CD14-positive monocyte (primary cell): ENCODE measurements around the gene SLC25A26. TPM values are rescaled to one million over a fixed set of nuclear protein-coding genes. Genes with fewer than 3 reads are reported as not detected.

ENCODE experiments used
- DNase-seq, 3 donors: peaks; one replicate each; pipeline ENCODE4 v3.0.0-alpha.2; 2011 to 2022
- H2AFZ ChIP-seq: 2 replicates; pipeline ENCODE4 v1.6.0; 2012; ENCODE audit warnings: mild to moderate bottlenecking, low read depth, low read length, inconsistent platforms; ENCODE audit not compliant: insufficient read depth, poor library complexity, severe bottlenecking
- H3K27ac ChIP-seq, 2 donors: 1 replicate in 1 of 2; 2 replicates in 1 of 2; pipeline ENCODE4 v1.5.1; 2012 to 2013; ENCODE audit warnings: low read length in 2 of 2, control low read depth in 1 of 2, inconsistent platforms in 1 of 2, low read depth in 1 of 2, mild to moderate bottlenecking in 1 of 2
- H3K27me3 ChIP-seq, 2 donors: one replicate each; pipeline versions ENCODE4 v1.6.0 to v1.6.1; 2011 to 2013; ENCODE audit warnings: low read length in 2 of 2; ENCODE audit not compliant: control insufficient read depth in 2 of 2, insufficient read depth in 2 of 2
- H3K36me3 ChIP-seq, 2 donors: replicated peaks in 1 of 2; 1 replicate in 1 of 2; 2 replicates in 1 of 2; pipeline versions ENCODE4 v1.5.1 to v1.6.1; 2012 to 2013; ENCODE audit warnings: low read length in 2 of 2, control low read depth in 1 of 2, inconsistent platforms in 1 of 2, mild to moderate bottlenecking in 1 of 2; ENCODE audit not compliant: insufficient read depth in 2 of 2, control insufficient read depth in 1 of 2
- H3K4me1 ChIP-seq, 2 donors: 1 replicate in 1 of 2; 2 replicates in 1 of 2; pipeline versions ENCODE4 v1.5.1 to v1.6.1; 2012 to 2013; ENCODE audit warnings: low read length in 2 of 2, control low read depth in 1 of 2, inconsistent platforms in 1 of 2, mild to moderate bottlenecking in 1 of 2, moderate library complexity in 1 of 2; ENCODE audit not compliant: insufficient read depth in 2 of 2, control insufficient read depth in 1 of 2
- H3K4me2 ChIP-seq: replicated peaks from 2 replicates; pipeline ENCODE3; 2012; ENCODE audit warnings: low read length, moderate library complexity, mild to moderate bottlenecking; ENCODE audit not compliant: poor library complexity, severe bottlenecking; ENCODE audit errors: extremely low read depth
- H3K4me3 ChIP-seq, 3 experiments: fragments of 200-600 bp in 1 of 3; sonication (generic) in 1 of 3; replicated peaks in 1 of 3; 1 replicate in 2 of 3; 2 replicates in 1 of 3; pipeline ENCODE4 v1.5.1; 2011 to 2013; ENCODE audit warnings: low read length in 3 of 3, mild to moderate bottlenecking in 3 of 3, control low read depth in 2 of 3, low read depth in 2 of 3, inconsistent platforms in 1 of 3, moderate library complexity in 1 of 3
- H3K79me2 ChIP-seq: 2 replicates; pipeline ENCODE4 v1.6.0; 2012; ENCODE audit warnings: mild to moderate bottlenecking, control low read depth, inconsistent platforms, low read length, moderate library complexity; ENCODE audit not compliant: insufficient read depth
- H3K9ac ChIP-seq: 2 replicates; pipeline ENCODE4 v1.6.0; 2017; ENCODE audit warnings: low read length, mild to moderate bottlenecking; ENCODE audit not compliant: insufficient read depth, poor library complexity, severe bottlenecking
- H3K9me3 ChIP-seq, 2 donors: replicated peaks in 1 of 2; 1 replicate in 1 of 2; 2 replicates in 1 of 2; pipeline versions ENCODE4 v1.5.1 to v1.6.1; 2012 to 2013; ENCODE audit warnings: low read length in 2 of 2, control low read depth in 1 of 2; ENCODE audit not compliant: control insufficient read depth in 1 of 2, insufficient read depth in 1 of 2
- H4K20me1 ChIP-seq: 2 replicates; pipeline ENCODE4 v1.6.0; 2012; ENCODE audit warnings: mild to moderate bottlenecking, low read length, control low read depth, moderate library complexity; ENCODE audit not compliant: insufficient read depth
- H3K27ac Mint-ChIP-seq, 7 donors: one replicate each; pipeline ENCODE4 v1.8.0; 2020; ENCODE audit warnings: mild to moderate bottlenecking in 7 of 7, mixed read lengths in 7 of 7, moderate library complexity in 6 of 7, inconsistent platforms in 2 of 7
- H3K27me3 Mint-ChIP-seq, 3 donors: one replicate each; pipeline ENCODE4 v1.8.0; 2021 to 2022; ENCODE audit warnings: low read depth in 3 of 3, mild to moderate bottlenecking in 3 of 3, mixed read lengths in 3 of 3, moderate library complexity in 3 of 3, inconsistent platforms in 1 of 3
- H3K36me3 Mint-ChIP-seq, 2 donors: one replicate each; pipeline ENCODE4 v1.8.0; 2020; ENCODE audit warnings: mixed read lengths in 2 of 2, inconsistent platforms in 1 of 2, mild to moderate bottlenecking in 1 of 2
- H3K4me1 Mint-ChIP-seq: one replicate; pipeline ENCODE4 v1.8.0; 2020; ENCODE audit warnings: mild to moderate bottlenecking, mixed read lengths
- H3K4me3 Mint-ChIP-seq, 2 donors: one replicate each; pipeline ENCODE4 v1.8.0; 2020; ENCODE audit warnings: mild to moderate bottlenecking in 2 of 2, mixed read lengths in 2 of 2, moderate library complexity in 1 of 2
- H3K9me3 Mint-ChIP-seq, 7 donors: one replicate each; pipeline ENCODE4 v1.8.0; 2020 to 2022; ENCODE audit warnings: mixed read lengths in 7 of 7, mild to moderate bottlenecking in 6 of 7, moderate library complexity in 6 of 7, inconsistent platforms in 2 of 7
- WGBS: methylation state at CpG from one replicate; pipeline ENCODE4 v1.1.5; 2013; ENCODE audit warnings: missing lambda C conversion rate; ENCODE audit not compliant: insufficient coverage; 5-methylcytosine and 5-hydroxymethylcytosine counted together
- intact Hi-C, 2 donors: fragments of 100-400 bp; cut with micrococcal nuclease; formaldehyde crosslinking; loops; one replicate each; pipeline versions ENCODE4 v1.15.0 to v1.15.1; 2023
- polyA plus RNA-seq, 3 donors: library from polyadenylated mRNA; depleted of rRNA in 1 of 3; unstranded in 2 of 3; stranded (reverse) in 1 of 3; fragments of 300-500 nt in 2 of 3; fragments of >200 nt in 1 of 3; fragmentation: Illumina TruSeq in 2 of 3; gene quantifications; 1 replicate in 2 of 3; 2 replicates in 1 of 3; pipeline ENCODE4 v1.2.3, GENCODE V29; 2012 to 2021
- TF ChIP-seq, protein P1 (sequence below): fragments of 200-600 bp; IDR thresholded peaks from one replicate; pipeline ENCODE4 v1.8.0; 2022; ENCODE audit warnings: antibody characterized with exemption, mild to moderate bottlenecking

Gene SLC25A26
- polyA plus RNA-seq, 3 donors, result 11.6 to 23.0 (median 14.4) TPM

DNA sequence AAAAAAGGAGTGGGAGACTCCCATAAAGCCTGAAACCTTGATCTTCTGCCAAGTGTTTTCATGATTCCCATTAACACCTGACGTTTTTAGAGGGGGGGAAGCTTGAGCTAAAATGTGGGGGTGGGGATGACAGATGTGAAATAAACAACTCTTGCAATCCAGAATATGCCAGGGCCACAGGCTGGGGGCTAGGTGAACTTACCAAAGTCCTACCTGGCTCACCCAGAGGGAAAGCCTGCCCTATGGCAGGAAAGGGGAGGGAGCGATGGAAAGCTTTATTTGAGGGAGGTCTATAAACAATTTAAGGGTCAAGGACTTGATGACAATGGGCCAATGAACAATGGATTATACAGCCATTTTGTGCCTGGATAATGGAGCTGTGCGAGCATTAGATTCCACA is 171.7 kb downstream of the SLC25A26 start:
- no peak overlapping the region for H3K4me2 ChIP-seq
- no peaks in the 10 kb centered on the region for H3K27me3 ChIP-seq
- no peak overlapping the region for H3K4me3 Mint-ChIP-seq
- TF ChIP-seq, protein P1, sequence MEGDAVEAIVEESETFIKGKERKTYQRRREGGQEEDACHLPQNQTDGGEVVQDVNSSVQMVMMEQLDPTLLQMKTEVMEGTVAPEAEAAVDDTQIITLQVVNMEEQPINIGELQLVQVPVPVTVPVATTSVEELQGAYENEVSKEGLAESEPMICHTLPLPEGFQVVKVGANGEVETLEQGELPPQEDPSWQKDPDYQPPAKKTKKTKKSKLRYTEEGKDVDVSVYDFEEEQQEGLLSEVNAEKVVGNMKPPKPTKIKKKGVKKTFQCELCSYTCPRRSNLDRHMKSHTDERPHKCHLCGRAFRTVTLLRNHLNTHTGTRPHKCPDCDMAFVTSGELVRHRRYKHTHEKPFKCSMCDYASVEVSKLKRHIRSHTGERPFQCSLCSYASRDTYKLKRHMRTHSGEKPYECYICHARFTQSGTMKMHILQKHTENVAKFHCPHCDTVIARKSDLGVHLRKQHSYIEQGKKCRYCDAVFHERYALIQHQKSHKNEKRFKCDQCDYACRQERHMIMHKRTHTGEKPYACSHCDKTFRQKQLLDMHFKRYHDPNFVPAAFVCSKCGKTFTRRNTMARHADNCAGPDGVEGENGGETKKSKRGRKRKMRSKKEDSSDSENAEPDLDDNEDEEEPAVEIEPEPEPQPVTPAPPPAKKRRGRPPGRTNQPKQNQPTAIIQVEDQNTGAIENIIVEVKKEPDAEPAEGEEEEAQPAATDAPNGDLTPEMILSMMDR, result no peak
- H3K9ac ChIP-seq, result no peak overlapping the region
- H4K20me1 ChIP-seq, result no peaks in the 10 kb centered on the region
- H3K79me2 ChIP-seq, result no peaks in the 10 kb centered on the region
- peaks cover 2% of the 10 kb centered on the region for H3K4me1 Mint-ChIP-seq
- peaks cover 2% of the 10 kb centered on the region in 2 donors for H3K4me1 ChIP-seq
- no peak overlapping the region for H3K27ac ChIP-seq
- no peak overlapping the region for H3K27ac Mint-ChIP-seq
- H3K9me3 ChIP-seq, result no peaks in the 10 kb centered on the region
- 100% methylated on average over 1 of the region's 3 CpGs for WGBS
- no peak for DNase-seq
- no peak overlapping the region for H2AFZ ChIP-seq
- H3K36me3 Mint-ChIP-seq, result peaks cover 12 to 16% of the 10 kb centered on the region in 2 donors
- intact Hi-C loops, result no loop called here
- H3K27me3 Mint-ChIP-seq, result no peaks in the 10 kb centered on the region
- peaks cover 0 to 3% (median 0%) of the 10 kb centered on the region in 7 donors for H3K9me3 Mint-ChIP-seq
- H3K4me3 ChIP-seq, result no peak overlapping the region
- H3K36me3 ChIP-seq, result no peaks in the 10 kb centered on the region

DNA sequence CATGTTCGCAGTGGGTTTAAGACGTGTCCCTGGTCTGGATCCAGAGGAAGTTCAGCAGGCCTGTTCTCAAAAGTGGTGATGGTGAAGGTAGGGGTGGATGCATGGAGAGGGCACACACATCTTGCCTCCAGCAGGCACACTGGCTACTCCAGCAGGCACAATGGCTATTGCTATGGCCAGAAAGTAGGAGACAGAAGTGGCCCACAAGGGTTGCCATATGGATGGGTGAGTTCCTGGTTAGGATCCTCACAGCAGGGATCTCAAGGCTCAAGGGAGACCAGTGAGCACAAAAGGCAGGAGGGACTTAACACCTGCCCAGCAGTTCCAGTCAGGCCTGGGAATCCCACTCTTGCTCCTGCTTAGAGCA is 172.1 kb downstream of the SLC25A26 start:
- no peak overlapping the region for H2AFZ ChIP-seq
- H3K9ac ChIP-seq, result no peak overlapping the region
- WGBS, result 85% methylated on average over 2 of the region's 2 CpGs
- TF ChIP-seq, protein P1, result no peak
- no peak for DNase-seq
- intact Hi-C loops, result no loop called here
- no peaks in the 10 kb centered on the region for H3K27me3 ChIP-seq
- Mint-ChIP-seq H3K27me3 (no peaks in the 10 kb centered on the region), H3K36me3 (peaks cover 12 to 16% of the 10 kb centered on the region in 2 donors), H3K9me3 (peaks cover 0 to 3% (median 0%) of the 10 kb centered on the region in 7 donors), H3K4me1 (peaks cover 6% of the 10 kb centered on the region), H3K27ac (no peak overlapping the region), H3K4me3 (no peak overlapping the region)
- no peak overlapping the region for H3K27ac ChIP-seq
- H3K9me3 ChIP-seq, result no peaks in the 10 kb centered on the region
- peaks cover 6% of the 10 kb centered on the region in 2 donors for H3K4me1 ChIP-seq
- H3K79me2 ChIP-seq, result no peaks in the 10 kb centered on the region
- H4K20me1 ChIP-seq, result no peaks in the 10 kb centered on the region
- no peak overlapping the region for H3K4me2 ChIP-seq
- H3K4me3 ChIP-seq, result no peak overlapping the region
- no peaks in the 10 kb centered on the region for H3K36me3 ChIP-seq
